ENCODE measurements around the gene VEGFA.

Gene VEGFA

DNA sequence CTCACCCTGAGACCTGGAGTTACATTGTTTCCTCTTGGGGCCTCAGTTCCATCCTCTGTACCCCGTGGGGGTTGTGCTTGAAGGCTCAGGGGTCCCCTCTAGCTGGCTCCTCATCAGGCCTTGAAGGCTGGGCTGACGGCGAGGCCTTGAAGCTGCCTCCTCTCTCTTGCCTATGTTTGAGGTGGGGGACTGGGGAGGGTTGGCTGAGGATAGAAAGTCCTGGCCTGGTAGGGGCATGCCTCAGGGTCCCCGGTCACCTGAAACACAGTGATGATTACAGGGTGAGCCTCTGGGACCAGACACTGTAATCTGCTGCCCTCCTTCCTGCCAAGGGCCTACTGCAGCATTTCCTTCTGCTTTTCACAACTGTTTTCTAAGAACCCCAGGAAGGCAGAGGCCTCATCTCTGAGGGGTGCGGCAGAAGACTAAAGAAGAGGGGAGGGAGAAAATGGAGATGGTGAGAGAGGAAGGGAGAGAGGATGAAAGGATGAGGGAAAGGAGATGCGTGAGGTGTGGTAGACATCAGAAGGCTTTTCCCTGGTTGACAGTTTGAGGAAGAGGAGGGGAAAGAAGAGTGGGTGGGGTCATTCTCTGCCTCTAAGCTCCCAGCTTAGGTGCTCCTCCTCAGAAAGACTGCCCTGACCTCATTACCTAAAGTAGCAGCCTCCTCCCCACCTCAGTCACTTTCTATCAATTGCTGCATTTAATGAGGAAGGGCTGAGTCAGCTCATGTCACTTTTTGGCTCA, 29.7 kb downstream of the VEGFA start:
- no peak for TF ChIP-seq CTCF (conservative IDR thresholded peaks at IDR 0.05)
- H3K27ac ChIP-seq, result no peak overlapping the region

- TF ChIP-seq CTCF (conservative IDR thresholded peaks at IDR 0.05), result no peak
- no peak overlapping the region for H3K27ac ChIP-seq
Observed at GRCh38 chr6:43800298-43800623, 30.2 kb downstream of the VEGFA start.

- 0 out of 2 replicates have a peak, but pooled peaks have one; percentile 8 for TF ChIP-seq CTCF (conservative IDR thresholded peaks at IDR 0.05)
- no peak overlapping the region for H3K27ac ChIP-seq
Observed at GRCh38 chr6:43800746-43801494, 30.9 kb downstream of the VEGFA start.

- no peak overlapping the region for H3K27ac ChIP-seq
Observed at GRCh38 chr6:43801495-43802181, 31.6 kb downstream of the VEGFA start.

DNA sequence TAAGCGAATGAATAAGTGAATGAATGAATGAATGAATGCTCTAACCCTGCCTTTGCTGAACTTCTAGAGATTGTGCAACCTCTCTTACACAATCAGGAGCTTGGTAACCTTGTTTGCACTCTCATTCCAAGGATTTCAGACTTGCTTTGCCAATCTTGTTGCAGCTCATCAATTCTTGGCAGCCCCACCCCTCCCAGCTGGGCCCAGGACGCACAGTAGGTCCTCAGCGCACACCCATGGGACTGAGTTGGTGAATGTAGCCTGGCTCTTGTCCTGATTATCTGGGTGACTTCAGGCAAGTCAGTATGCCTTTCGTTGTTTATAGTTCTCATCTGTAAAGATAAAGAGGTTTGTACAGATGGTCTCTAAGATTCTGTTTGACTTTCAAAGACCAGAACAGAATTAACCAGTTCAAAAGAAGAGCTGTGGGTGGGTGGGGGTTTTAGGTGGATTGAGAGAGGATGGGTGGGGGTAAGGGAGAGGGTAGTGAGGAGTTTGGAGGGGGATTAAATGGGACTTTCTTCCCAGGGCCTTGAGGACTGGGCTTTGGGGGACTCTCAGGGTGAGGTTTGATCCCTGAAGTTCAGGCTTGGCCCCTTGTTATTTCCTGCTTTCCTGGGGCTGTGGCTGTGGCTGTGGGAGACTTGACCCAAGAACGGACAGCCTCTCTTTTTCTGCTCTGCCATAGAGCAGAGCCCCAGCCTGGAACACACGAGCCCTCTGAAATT, 33.2 kb downstream of the VEGFA start:
- H3K27ac ChIP-seq, result no peak overlapping the region
- no peak for TF ChIP-seq CTCF (conservative IDR thresholded peaks at IDR 0.05)

More at GRCh38 chr6:43801495-43802181, 31.6 kb downstream of the VEGFA start:
- no peak for TF ChIP-seq CTCF (conservative IDR thresholded peaks at IDR 0.05)

DNA sequence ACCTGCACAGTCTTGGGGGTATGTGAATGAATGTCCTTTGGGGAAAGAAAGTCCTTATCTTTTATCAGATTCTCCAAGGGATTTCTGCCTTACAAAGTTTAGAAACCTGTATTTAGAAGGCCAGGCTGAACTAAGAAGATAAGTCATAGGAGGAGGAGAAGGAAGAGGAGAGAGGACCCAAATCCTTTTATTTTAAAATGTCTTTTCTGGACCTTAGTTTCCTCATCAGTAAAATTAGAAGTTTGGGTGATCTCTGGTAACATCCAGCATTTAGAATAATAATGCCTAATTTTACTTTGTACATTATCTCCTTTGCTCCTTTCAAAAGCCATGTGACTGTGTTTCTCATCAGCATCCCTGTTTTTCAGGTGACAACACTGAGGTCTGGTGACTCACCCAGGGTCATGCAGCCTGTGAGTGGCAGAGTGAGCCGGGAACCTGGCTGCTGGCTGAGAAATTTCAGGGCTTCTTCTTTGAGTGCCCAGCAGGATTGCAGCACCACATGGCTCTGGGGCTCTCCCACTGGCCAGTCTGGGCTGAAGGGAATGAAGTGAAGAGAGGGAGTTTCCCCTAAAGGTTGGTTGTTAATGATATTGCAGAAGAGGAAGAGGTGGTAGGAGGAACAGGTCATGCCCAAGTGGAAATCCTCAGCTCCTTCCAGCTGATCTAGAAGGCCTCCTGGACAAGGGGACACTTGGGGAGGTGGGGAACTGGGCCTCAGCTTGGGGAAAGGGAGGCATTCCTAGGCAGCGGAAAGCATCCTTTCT, 34.0 kb downstream of the VEGFA start:
- no peak for TF ChIP-seq CTCF (conservative IDR thresholded peaks at IDR 0.05)
- H3K27ac ChIP-seq, result peak overlapping the region; percentile 3; the same call in 1 of the 2 replicates
